ENCODE results near the gene SLC17A2.

DNA sequence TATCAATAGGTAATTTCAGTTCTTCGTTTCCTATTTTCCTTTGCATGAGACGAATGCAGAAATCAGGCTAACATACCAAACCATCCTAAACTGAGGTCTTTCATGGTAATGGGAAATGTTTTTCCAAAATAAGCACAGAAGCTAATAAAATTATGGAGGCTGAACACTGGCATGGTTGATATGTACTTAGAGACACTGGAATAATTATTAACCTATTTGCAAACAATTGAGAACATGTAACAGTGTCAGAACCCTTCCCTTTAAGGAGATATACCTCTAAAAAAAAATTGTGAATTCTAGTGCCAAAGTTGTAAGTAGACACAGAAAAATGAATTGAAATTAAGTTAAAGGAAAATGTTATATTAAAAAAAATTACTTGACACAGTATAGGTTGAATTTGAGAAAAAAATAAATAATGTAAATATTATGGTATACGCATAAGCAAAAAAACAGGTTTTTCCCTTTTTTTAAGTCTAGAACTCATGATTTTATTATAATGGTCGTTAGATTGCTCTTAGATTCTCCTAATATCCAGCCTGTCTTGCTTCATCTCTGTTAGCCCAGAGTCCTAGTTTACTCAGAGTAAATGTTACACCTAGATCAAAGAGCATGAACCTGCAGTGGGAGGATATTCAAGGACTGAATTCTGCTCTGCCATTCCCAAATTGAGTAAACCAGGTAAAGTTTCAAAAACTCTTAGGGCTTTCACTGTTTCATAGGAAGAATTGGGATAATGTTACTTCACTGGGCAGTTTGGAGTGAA, 1.7 kb downstream of the SLC17A2 start:
- TF ChIP-seq, protein P1, sequence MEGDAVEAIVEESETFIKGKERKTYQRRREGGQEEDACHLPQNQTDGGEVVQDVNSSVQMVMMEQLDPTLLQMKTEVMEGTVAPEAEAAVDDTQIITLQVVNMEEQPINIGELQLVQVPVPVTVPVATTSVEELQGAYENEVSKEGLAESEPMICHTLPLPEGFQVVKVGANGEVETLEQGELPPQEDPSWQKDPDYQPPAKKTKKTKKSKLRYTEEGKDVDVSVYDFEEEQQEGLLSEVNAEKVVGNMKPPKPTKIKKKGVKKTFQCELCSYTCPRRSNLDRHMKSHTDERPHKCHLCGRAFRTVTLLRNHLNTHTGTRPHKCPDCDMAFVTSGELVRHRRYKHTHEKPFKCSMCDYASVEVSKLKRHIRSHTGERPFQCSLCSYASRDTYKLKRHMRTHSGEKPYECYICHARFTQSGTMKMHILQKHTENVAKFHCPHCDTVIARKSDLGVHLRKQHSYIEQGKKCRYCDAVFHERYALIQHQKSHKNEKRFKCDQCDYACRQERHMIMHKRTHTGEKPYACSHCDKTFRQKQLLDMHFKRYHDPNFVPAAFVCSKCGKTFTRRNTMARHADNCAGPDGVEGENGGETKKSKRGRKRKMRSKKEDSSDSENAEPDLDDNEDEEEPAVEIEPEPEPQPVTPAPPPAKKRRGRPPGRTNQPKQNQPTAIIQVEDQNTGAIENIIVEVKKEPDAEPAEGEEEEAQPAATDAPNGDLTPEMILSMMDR (IDR thresholded peaks at IDR 0.05) = no peak
- peak; percentile 47 for TF ChIP-seq POLR2A (IDR thresholded peaks at IDR 0.05)
